ENCODE data around the gene LRP1.

The LRP1 gene

DNA sequence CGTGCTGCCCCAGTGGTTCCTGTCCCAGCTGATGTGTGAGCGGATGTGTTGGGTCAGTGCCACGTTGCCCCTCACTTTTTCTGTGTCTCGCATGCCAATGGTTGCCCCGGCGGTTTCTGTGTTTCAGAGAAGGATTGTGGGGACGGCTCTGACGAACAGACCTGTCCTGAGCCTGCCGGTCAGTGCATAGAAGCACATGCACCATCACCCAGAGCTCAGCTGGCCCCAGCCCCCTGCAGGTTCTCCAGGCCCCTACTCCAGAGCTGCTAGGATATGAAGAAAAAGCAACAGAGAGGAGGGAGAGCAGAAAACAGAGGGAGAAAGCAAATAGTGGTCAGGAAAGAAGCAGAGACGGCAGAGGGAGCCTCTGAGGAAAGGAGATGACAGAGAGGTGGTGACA, 39.8 kb downstream of the LRP1 start:
- TF ChIP-seq CTCF (IDR thresholded peaks at IDR 0.05; ENCODE audit: low read depth, low read length) (no peak), MYC (IDR thresholded peaks at IDR 0.05; ENCODE audit: low read depth, low read length) (no peak), POLR2A (IDR thresholded peaks at IDR 0.05; ENCODE audit: extremely low read depth, insufficient read length) (no peak)
- TF ChIP-seq, protein P1, sequence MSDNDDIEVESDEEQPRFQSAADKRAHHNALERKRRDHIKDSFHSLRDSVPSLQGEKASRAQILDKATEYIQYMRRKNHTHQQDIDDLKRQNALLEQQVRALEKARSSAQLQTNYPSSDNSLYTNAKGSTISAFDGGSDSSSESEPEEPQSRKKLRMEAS (IDR thresholded peaks at IDR 0.05; ENCODE audit: low read depth, low read length): no peak
- DNase-seq (ENCODE audit: low read depth): no peak
- no peak overlapping the region for H3K4me3 ChIP-seq (ENCODE audit: low read depth, low read length)

- no peak for DNase-seq (ENCODE audit: low read depth)
- TF ChIP-seq POLR2A (IDR thresholded peaks at IDR 0.05; ENCODE audit: extremely low read depth, insufficient read length): no peak
- no peak for TF ChIP-seq MYC (IDR thresholded peaks at IDR 0.05; ENCODE audit: low read depth, low read length)
- TF ChIP-seq CTCF (IDR thresholded peaks at IDR 0.05; ENCODE audit: low read depth, low read length): no peak
- H3K4me3 ChIP-seq (ENCODE audit: low read depth, low read length): no peak overlapping the region
Observed at GRCh38 chr12:57169046-57169795, 40.9 kb downstream of the LRP1 start.

DNA sequence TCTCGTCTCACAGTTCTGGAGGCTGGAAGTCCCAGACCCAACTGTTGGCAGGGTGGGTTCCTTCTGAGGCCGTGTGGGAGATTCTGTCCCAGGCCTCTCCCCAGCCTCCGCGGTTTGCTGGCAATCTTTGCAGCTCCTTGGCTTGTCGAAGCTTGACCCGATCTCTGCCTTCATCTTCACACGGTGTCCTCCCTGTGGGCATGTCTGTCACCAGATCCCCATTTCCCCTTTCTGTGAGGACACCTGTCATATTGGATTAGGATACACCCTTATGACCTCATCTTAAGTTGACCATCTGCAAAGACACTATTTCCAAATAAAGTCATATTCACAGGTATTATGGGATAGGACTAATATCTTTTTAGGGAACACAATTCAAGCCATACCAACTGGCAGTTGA, 41.7 kb downstream of the LRP1 start:
- no peak for DNase-seq (ENCODE audit: low read depth)
- no peak overlapping the region for H3K4me3 ChIP-seq (ENCODE audit: low read depth, low read length)
- TF ChIP-seq, protein P1 (IDR thresholded peaks at IDR 0.05; ENCODE audit: low read depth, low read length): no peak
- no peak for TF ChIP-seq CTCF (IDR thresholded peaks at IDR 0.05; ENCODE audit: low read depth, low read length)
- TF ChIP-seq POLR2A (IDR thresholded peaks at IDR 0.05; ENCODE audit: extremely low read depth, insufficient read length): no peak
- no peak for TF ChIP-seq MYC (IDR thresholded peaks at IDR 0.05; ENCODE audit: low read depth, low read length)

DNA sequence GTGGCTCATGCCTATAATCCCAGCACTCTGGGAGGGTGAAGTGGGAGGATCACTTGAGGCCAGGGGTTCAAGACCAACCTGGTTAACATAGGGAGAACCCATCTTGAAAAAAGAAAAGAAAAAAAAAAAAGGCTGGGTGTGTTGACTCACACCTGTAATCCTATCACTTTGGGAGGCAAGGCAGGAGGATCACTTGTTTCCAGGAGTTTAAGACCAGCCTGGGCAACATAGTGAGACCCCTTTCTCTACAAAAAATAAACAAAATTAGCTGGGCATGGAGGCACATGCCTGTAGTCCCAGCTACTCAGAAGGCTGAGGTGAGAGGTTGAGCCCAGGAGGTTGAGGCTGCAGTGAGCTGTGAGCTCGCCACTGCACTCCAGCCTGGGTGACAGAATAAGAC, 42.1 kb downstream of the LRP1 start:
- no peak for DNase-seq (ENCODE audit: low read depth)
- H3K4me3 ChIP-seq (ENCODE audit: low read depth, low read length): no peak overlapping the region
- TF ChIP-seq POLR2A (IDR thresholded peaks at IDR 0.05; ENCODE audit: extremely low read depth, insufficient read length) (no peak), CTCF (IDR thresholded peaks at IDR 0.05; ENCODE audit: low read depth, low read length) (no peak), MYC (IDR thresholded peaks at IDR 0.05; ENCODE audit: low read depth, low read length) (no peak)
- TF ChIP-seq, protein P1 (IDR thresholded peaks at IDR 0.05; ENCODE audit: low read depth, low read length): no peak

DNA sequence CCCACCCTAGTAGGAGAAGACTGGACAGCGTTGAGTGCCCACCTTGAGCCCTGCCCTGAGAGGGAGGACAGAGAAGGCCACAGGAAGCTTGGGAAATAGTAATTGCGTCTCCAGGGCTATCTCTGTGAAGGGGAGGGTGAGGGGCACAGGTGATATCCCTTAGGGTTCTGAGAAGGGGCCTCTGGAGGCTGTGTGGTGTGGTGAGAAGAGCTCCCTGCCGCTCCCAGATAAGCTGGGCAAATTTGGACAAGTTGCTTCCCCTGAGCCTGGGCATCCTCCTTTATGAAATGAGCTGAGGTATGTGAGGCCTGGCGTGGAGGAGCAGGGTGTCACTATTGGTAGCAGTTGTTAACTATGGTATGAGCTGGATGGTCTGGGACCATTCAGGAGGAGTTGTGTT, 42.6 kb downstream of the LRP1 start:
- TF ChIP-seq CTCF (IDR thresholded peaks at IDR 0.05; ENCODE audit: low read depth, low read length) (no peak), MYC (IDR thresholded peaks at IDR 0.05; ENCODE audit: low read depth, low read length) (no peak), POLR2A (IDR thresholded peaks at IDR 0.05; ENCODE audit: extremely low read depth, insufficient read length) (no peak)
- TF ChIP-seq, protein P1 (IDR thresholded peaks at IDR 0.05; ENCODE audit: low read depth, low read length): no peak
- no peak overlapping the region for H3K4me3 ChIP-seq (ENCODE audit: low read depth, low read length)
- no peak for DNase-seq (ENCODE audit: low read depth)
